NOMO-1 treated with DMSO at 0.1 percent for 48 hours (cell line): ENCODE data around the gene ZDHHC4.

Experiments used
- DNase-seq: peaks from one replicate; lab custom pipeline; 2025; ENCODE audit not compliant: unreplicated experiment; lab: John Stamatoyannopoulos, UW

Gene ZDHHC4

GRCh38 chr7:6606866-6607583 lies 29.8 kb downstream of the ZDHHC4 start:
- DNase-seq = no peak

GRCh38 chr7:6607651-6608051 lies 30.4 kb downstream of the ZDHHC4 start:
- no peak for DNase-seq

- DNase-seq = no peak
Observed at GRCh38 chr7:6608081-6608480, 30.8 kb downstream of the ZDHHC4 start.

GRCh38 chr7:6608794-6609193 lies 31.5 kb downstream of the ZDHHC4 start:
- DNase-seq = no peak

GRCh38 chr7:6612819-6613218 lies 35.6 kb downstream of the ZDHHC4 start:
- no peak for DNase-seq

GRCh38 chr7:6613706-6614105 lies 36.5 kb downstream of the ZDHHC4 start:
- DNase-seq = no peak

GRCh38 chr7:6614953-6615722 lies 37.9 kb downstream of the ZDHHC4 start, which contains the start of gene ZNF853:
Gene ZNF853 (plus strand): TSS chr7:6615610. CDS start chr7:6616175, 565 bp downstream.
- DNase-seq = no peak

- no peak for DNase-seq
Observed at GRCh38 chr7:6615723-6616555, 38.7 kb downstream of the ZDHHC4 start.

GRCh38 chr7:6616854-6617643 lies 39.8 kb downstream of the ZDHHC4 start:
- DNase-seq = no peak

GRCh38 chr7:6618621-6619020 lies 41.4 kb downstream of the ZDHHC4 start:
- no peak for DNase-seq

- DNase-seq = no peak
Observed at GRCh38 chr7:6619961-6620360, 42.7 kb downstream of the ZDHHC4 start.

GRCh38 chr7:6621195-6622133 lies 44.2 kb downstream of the ZDHHC4 start:
- no peak for DNase-seq

GRCh38 chr7:6622134-6622710 lies 45.0 kb downstream of the ZDHHC4 start:
- no peak for DNase-seq

- no peak for DNase-seq
Observed at GRCh38 chr7:6623589-6624245, 46.5 kb downstream of the ZDHHC4 start.

GRCh38 chr7:6624246-6624611 lies 47.0 kb downstream of the ZDHHC4 start:
- no peak for DNase-seq

- no peak for DNase-seq
Observed at GRCh38 chr7:6628045-6628444, 50.8 kb downstream of the ZDHHC4 start.

GRCh38 chr7:6630007-6630849 lies 53.0 kb downstream of the ZDHHC4 start:
- DNase-seq = no peak

- DNase-seq = no peak
Observed at GRCh38 chr7:6631605-6632004, 54.4 kb downstream of the ZDHHC4 start.
